GM21825 (cell line): ENCODE results near the gene NAA60.
"Not testable (repeated sequence)": the region's sequence is repeated elsewhere in the genome, so short reads cannot be mapped to it uniquely, and the experiment has no call there.

Experiments
- ATAC-seq: cut with Tn5 transposase; IDR thresholded peaks from one replicate; pipeline ENCODE4 v1.9.1; 2021; ENCODE audit warnings: mild to moderate bottlenecking, moderate library complexity; ENCODE audit not compliant: unreplicated experiment

The NAA60 gene

GRCh38 chr16:3461151-3461550 lies 17.7 kb downstream of the NAA60 start:
- no peak for ATAC-seq

DNA sequence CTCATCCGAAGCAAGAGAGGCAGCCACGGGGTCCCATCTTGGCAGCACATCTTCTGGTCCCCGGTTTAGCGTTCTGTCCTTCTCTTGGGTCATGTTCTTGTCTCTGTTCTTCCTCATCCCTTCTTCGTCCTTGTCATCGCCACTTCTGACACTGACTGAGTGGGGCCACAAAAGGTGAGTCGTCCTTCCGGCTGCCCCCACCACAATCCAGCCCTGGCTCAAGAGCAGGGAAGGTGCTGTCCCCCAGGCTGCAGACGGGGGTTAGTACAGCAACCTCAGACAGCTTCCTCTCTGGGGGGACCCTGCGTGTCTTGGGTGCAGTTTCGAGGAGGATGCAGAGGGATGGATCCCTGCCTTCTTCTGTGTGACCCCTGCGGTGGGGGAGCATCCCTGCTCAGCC lies 21.8 kb downstream of the NAA60 start:
- no peak for ATAC-seq

DNA sequence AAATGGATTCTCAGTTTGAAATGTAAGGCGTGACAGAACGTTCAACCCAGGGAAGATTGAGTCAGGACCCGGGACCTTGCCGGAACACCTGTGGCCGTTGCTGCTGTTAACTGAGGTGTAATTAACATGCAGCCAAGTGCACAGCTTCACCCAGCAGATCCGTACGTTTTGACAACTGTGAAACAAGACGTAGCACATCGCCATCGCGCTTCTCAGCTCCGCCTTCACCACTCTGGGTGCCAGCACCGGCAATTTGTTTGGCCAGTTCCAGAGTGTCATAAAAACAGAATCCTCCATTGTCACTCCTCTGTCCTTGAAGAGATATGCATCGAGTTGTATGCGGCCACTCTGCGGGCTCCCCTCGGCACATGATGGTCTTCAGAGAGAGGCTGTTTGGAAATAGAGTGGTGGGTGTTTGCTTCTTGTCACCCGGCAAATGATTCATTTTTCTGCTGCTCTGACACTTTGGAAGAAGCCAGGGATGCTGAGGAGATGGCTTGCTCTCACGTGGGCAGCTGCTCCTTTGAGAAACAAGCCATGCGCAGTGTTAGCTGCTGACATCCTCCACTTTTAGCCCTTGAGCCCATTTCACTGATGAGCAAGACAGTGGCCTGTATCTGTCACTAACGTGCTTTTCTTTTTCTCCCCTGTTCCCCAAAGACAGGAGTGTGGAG lies 22.6 kb downstream of the NAA60 start:
- no peak for ATAC-seq

GRCh38 chr16:3467182-3467581 lies 23.7 kb downstream of the NAA60 start:
- no peak for ATAC-seq

- no peak for ATAC-seq
Observed at GRCh38 chr16:3467921-3468320, 24.4 kb downstream of the NAA60 start.

DNA sequence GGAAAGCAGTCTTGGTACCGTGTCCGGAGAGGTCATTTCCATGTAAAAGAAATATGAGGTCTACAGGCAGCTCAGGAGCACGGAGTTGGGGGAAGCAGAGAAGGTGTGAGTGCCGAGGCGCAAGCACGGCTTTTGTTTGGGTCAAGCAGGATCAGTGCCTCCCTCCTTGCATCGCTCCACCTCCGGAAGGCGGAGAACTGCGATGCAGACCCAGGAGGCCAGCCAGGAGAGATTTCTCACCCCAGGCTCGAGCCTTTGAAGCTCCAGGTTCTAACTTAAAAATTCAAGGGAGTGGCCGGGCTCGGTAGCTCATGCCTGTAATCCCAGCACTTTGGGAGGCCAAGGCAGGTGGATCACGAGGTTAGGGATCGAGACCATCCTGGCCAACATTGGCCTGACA lies 25.0 kb downstream of the NAA60 start:
- ATAC-seq, result no peak

- ATAC-seq, result no peak
Observed at GRCh38 chr16:3469736-3470135, 26.3 kb downstream of the NAA60 start.

DNA sequence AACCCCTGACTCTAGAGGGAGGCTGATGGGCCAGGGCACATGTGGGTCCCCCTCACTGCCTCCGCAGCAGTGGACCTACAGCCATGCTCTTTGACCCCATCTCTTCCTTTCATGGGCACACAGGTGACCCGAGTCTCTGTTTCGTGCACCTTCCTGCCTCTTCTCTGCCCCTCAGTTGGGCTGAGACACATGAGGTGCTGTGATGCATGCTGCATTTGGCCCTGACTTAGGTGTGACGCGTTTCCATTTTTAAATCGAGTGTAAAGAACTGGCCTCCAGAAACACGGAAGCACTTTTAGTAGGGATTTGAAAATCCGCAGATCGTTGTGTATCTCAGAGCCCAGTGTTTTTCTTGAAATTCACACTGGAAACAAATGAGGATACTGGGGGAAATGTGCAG lies 27.2 kb downstream of the NAA60 start:
- no peak for ATAC-seq

- ATAC-seq, result no peak
Observed at GRCh38 chr16:3471518-3472176, 28.2 kb downstream of the NAA60 start.

DNA sequence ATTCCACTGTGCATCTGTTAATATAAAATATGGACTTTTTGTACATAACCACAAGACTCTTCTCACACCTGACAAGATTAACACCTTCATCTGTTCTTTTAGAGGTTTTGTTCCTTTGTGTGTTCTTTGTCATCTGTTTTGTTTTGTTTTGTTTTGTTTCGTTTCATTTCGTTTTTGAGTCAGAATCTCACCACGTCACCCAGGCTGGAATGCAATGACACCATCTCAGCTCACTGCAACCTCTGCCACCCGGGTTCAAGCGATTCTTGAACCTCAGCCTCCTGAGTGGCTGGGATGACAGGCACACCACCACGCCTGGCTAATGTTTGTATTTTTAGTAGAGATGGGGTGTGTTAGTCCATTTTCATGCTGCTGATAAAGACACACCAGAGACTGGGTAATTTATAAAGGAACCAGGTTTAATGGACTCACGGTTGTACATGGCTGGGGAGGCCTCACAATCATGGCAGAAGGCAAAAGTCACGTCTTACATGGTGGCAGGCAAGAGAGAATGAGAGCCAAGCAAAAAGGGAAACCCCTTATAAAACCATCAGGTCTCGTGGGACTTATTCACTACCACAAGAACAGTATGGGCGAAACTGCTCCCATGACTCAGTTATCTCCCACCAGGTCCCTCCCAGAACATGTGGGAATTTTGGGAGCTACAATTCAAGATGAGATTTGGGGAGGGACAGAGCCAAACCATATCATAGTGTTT lies 29.6 kb downstream of the NAA60 start:
- no peak for ATAC-seq

- ATAC-seq, result not testable (repeated sequence)
Observed at GRCh38 chr16:3473596-3473943, 30.1 kb downstream of the NAA60 start.

- no peak for ATAC-seq
Observed at GRCh38 chr16:3474136-3474779, 30.8 kb downstream of the NAA60 start.

DNA sequence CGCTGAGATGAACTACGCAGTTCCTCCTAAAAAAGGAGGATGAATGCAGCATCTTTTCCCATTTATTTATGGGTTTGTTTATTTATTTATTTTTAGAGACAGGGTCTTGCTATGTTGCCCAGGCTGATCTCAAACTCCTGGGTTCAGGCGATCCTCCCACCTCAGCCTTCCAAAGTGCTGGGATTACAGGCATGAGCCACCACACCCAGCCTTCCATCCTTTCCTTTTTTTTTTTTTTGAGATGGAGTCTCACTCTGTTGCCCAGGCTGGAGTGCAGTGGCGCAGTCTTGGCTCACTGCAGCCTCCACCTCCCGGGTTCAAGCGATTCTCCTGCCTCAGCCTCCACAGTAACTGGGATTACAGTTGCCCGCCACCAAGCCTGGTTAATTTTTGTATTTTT lies 31.4 kb downstream of the NAA60 start:
- ATAC-seq, result not testable (repeated sequence)

DNA sequence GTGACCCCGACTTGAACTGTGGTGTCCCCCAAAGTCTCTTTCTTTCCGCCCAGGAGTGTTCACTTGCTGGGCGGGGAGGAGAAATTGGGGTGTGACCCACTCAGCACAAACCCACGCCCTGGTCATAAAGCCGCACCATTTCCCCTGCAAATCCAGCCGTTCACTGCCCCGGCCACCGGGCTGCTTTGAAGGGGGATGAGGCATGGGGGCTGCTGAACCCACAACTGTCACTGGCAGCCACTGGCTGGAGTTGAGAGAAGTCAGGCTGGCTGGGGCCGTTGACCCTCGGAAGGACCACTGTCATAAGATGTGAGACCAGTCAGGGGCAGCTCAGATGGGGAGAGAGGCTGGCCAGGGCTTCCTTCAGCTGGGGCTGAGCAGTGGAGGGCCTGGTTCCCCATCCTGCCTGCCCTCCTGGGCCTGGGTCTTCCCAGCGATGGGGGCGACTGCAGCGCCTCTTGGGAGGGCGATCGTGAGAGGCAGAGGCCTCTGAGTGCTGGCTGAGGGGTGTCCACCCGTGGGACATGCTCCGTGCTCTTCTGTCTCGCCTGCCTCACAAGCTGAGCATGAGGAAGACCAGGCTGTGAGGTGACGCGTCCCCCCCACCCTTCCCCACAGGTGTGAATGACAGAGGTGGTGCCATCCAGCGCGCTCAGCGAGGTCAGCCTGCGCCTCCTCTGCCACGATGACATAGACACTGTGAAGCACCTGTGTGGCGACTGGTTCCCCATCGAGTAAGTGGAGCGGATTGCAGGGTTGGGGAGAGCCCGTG lies 32.3 kb downstream of the NAA60 start:
- ATAC-seq, result no peak

DNA sequence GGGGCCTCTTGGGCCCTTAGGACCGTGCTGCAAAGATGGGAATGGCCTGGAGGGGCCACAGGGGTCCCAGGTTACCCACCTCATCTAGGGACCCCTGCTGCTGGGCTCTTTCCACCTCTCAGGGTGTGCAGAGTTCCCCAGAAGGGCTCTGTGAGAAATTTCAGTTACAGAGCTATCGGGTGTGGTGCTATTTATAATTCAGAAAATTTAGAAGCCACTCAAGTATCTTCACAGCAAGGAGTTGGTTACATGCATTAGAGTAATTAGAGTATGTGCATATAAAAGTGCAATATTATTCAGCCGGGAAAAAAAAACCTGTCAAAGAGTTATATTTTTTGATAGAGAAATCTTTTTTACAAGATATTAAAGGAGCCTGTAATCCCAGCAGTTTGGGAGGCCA lies 32.9 kb downstream of the NAA60 start:
- ATAC-seq, result no peak

- no peak for ATAC-seq
Observed at GRCh38 chr16:3478242-3478925, 34.9 kb downstream of the NAA60 start.

DNA sequence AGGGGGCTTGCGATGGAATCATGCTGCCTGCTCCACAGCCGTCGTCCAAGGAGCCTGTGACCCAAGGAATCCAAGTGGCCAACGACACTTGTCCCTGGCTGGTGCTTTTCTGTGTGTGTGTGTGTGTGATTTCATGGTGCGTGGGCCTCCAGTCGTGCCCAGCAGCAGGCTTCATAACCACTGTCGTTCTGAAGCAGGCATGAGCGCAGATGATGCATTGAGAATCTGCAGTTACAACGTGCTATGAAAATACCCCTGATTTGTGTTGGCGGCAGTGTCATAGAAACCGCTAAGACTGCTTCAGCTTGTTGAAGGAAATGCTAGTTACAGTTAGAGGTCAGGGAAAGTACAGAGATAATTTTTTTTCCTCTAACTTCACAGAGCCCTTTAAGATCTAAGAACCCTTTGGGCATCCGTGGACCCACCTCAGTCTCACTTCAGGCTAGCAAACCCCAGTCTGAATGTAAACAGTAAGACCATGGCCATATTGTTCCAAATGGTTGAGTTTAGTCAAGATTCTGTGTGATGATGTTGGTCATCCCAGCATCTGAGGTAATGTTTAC lies 36.3 kb downstream of the NAA60 start:
- ATAC-seq, result no peak

DNA sequence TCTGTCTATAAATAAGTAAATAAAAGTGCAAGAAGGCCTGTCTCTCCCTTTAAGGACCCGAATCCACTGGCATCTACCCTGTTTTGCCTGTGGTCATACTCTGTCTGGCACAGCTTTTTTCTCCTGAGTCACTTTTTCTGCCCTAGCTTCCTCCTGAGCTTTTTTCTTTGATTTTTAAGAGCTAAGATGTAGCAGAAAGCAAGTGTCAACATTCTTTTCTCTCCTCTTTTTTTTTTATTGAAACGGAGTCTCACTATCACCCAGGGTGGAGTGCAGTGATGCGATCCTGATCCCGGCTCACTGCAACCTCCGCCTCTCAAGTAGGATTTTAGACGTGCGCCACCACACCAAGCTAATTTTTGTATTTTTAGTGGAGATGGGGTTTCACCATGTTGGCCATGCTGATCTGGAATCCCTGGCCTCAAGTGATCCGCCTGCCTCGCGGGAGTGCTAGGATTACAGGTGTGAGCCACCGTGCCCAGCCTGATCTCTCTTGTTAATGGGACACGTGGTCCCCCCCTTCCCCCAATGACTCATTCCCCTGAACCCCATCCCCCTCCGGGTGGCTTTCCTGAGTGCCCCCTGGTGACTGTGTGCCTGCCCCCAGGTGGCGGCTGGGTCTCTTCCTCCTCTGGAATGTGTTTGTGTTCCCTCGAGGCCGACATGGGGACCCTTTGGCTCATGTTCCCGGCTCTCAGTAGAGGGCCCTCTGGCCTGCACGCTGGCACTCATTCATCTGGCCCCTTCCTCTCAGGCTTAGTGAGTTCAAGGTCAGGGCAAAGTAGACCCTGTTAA lies 37.6 kb downstream of the NAA60 start:
- no peak for ATAC-seq
